ENCODE measurements around the gene LYSMD3.
"Not testable (repeated sequence)": the region's sequence is repeated elsewhere in the genome, so short reads cannot be mapped to it uniquely, and the experiment has no call there.

LYSMD3 gene

DNA sequence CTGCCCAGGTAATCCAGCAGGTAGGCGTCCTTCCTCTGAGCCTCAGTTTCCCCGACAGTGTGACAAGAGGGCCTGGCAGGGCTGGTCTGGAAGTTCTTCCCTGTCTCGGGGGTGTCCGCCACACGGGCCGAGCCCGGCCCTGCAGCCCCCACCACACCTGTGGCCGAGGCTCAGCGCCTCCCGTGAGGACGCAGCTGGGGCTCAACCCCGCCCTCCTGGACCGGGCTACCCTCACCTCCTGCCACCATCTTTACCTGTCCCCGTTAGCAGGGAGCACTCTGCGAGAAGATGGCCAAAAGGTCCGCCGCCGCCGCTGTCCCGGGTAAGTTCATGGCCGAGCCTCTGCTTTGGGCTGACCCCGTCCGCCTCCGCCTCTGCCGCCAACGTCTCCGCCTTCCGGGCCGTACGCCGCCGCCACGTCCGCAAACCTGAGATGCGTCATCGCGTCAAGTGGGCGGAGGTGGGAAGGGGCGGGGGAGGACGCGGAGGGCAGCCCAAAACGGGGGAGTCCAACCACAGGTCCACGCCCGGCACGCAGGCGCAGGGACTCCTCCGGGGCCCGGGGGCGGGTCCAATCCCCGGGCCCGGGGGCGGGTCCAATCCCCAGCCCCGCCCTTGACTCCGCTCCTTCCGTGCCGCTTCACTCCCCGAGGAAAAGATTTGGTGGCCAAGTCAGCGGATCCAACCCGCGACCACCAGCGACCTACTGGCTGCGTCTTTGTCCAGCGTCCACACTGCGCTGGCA, at the start of gene LYSMD3:
TSS of gene LYSMD3 (minus strand) at position 391 of the 745 bp plus-strand sequence. CDS start 4,295 bp downstream, outside the sequence.
- in situ Hi-C loops (cut with HindIII; ENCODE audit: low sequenced_read_pairs) = no loop called here

DNA sequence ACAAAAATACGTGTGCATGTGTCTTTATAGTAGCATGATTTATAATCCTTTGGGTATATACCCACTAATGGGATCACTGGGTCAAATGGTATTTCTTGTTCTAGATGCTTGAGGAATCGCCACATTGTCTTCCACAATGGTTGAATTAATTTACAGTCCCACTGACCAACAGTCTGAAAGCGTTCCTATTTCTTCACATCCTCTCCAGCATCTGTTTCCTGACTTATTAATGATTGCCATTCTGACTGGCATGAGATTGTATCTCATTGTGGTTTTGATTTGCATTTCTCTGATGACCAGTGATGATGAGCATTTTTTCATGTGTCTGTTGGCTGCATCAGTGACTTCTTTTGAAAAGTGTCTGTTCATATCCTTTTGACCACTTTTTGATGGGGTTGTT, 47.2 kb upstream of the LYSMD3 start:
- in situ Hi-C loops (cut with HindIII; ENCODE audit: low sequenced_read_pairs) = not testable (repeated sequence)

DNA sequence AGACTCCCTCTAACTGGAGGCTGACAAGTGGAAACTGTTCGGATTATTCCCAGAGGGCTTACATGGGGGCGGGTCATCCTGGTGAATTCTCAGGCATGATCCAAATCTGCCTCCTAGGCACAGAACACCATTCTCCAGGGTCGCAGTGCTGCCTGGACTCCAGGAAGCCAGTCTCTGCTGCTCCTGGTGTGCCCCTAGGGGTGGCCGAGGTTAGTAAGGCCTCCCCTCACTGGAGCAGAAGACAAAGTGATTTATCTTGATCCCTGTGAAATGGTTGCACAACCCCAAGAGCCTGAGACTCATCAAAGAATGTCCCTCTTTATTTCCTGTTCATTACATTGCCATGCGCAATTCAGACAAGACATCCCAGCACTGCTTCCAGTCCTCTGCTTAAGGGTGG, 46.3 kb upstream of the LYSMD3 start:
- in situ Hi-C loops (cut with HindIII; ENCODE audit: low sequenced_read_pairs) = no loop called here

DNA sequence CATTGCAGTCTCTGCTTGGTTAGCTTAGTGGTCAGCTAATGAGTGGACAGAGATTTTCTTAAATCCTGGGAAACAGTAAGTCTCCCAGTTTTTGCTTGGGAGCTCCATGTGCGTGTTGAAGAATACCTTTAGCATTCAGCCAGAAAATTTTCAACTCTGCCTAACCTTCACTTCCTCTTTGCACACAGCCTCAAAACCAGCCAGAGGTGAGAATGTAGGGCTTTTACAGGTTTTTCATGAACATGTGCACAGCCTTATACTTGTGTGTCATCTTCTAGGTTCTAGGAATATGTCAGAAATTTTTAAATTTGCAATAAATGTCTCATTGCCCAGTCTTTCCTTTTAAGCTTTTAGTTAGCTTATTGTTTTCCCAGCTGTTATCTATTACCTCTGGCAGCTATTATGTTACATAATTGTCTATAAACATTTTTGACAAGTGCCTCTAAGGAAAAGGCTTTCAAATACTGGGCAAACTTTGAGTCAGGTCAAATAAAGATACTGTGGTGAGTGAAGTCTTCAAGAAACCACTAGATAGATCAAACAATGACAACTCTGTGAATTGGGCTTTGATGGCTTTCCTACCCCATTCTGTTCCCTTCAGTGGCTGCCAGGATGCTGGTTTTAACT, 41.9 kb upstream of the LYSMD3 start:
- in situ Hi-C loops (cut with HindIII; ENCODE audit: low sequenced_read_pairs) = no loop called here

DNA sequence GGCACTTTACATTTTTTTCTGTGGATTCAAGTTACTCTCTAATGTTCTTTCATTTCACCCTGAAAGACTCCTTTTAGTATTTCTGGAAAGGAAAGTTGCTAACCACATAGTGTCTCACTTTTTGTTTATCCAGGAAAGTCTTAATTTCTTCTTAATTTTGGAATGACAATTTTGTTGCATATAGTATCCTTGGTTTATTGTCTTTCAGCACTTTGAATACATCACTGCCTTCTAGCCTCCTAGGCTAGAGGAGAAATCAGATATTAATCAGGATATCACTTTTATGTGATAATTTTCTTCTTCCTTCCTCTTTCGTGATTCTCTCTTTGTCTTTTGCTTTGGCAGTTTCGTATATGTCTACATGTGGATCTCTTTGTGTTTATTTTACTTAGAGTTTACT, 40.6 kb upstream of the LYSMD3 start:
- in situ Hi-C loops (cut with HindIII; ENCODE audit: low sequenced_read_pairs) = no loop called here

DNA sequence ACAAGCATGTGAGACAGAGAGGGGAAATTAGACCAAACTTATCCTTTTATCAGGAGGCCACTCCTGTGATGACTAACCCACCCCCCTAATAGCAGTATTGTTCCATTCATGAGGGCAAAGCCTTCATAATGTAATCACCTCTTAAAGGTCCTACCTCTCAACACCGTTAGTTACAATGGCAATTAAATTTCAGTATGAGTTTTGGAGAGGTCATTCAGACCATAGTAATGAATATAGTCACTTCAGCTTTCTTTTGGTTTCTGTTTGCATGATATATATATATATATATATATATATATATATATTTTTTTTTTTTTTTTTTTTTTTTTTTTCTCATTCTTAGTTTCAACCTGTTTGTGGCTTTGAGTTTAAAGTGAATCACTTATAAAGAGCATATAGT, 39.7 kb upstream of the LYSMD3 start:
- in situ Hi-C loops (cut with HindIII; ENCODE audit: low sequenced_read_pairs) = no loop called here

DNA sequence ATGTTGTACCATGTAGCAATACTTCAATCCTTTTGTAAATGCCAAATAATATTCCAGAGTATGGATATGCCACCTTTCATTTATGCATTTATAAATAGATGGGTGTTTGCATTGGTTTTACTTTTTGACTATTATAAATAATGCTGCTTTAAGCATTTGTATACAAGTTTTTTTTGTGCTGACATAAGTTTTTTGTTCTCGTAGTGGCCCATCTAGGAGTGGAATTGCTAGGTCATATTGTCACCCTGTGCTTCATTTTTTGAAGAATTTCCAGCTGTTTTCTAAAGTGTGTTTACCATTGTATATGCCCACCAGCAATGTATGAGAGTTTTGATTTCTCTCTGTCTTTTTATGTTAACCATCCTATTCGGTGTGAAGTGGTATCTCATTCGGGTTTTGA, 36.1 kb upstream of the LYSMD3 start:
- in situ Hi-C loops (cut with HindIII; ENCODE audit: low sequenced_read_pairs) = no loop called here

DNA sequence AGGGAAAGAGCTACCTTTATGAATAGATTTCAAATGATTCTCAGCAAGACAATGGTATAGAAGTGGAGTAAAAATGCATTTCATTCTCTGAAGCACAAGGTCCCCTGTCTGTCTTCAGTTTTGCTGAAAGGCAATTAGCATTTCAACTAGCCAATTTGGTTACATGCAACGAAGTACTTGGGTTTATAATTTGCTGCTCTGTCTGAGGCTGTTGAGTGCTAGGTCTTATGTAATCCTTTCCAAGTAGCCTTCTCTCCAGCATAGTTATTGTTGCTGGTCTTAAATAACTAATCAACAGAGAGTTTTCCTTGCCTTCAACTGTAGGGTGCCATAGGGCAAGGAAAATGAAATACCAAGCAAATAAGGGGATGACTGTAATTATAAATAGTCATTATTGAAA, 33.7 kb upstream of the LYSMD3 start:
- in situ Hi-C loops (cut with HindIII; ENCODE audit: low sequenced_read_pairs) = no loop called here

DNA sequence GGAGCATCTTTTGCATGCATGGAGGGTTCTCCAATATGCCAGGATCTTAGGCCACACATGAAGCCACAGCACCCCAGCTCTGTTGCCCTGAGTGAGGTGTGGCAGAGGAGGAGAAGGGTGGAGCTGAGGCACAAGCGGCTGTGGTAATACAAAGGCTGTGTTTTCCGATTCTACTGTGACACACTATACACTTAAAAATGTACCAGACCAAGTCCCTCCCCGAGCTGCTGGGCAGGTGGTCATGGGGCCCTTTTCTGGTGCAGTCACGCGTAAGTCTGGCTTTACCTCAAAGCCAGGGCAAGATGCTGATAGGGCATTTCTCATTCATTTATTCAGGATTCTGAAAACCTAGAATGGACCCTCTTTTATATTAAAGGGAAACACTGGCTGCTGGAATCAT, 33.0 kb upstream of the LYSMD3 start:
- in situ Hi-C loops (cut with HindIII; ENCODE audit: low sequenced_read_pairs) = no loop called here

DNA sequence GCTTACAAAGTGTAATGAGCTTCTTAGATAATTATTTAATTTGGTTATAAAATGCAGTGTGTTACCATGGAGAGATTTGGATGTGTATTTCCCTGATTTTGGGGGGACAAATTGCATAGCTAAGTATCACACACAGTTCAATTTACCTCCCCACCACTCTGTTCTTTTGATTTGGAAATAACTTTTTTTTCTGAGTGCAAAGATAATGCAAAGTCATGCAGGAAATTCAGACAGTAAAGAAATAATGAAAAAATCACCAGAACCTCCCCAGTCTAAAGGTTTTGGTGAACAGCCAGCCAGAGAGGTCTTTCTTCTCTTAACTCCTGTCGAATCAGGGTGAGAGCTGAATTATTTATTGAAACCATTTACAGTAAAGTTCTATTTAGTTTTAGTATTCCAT, 32.4 kb upstream of the LYSMD3 start:
- in situ Hi-C loops (cut with HindIII; ENCODE audit: low sequenced_read_pairs) = no loop called here

DNA sequence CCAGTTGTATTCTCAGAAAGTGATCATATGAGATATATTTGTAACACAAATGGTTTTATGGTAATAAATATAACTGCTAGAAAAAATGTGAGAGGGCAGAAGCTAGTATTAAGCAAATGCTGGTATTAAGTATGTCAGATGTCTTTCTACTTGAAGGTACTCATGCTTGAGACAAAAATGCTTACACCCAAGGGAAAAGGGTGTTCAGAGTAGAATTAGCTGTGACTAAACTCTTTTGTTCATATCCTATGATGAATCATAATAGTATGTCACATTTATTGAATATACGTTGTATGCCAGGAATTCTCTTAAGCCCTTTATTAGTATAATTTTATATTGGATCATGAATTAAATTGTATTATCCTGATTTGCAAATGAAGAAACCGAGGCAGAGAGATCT, 31.4 kb upstream of the LYSMD3 start:
- in situ Hi-C loops (cut with HindIII; ENCODE audit: low sequenced_read_pairs) = no loop called here

DNA sequence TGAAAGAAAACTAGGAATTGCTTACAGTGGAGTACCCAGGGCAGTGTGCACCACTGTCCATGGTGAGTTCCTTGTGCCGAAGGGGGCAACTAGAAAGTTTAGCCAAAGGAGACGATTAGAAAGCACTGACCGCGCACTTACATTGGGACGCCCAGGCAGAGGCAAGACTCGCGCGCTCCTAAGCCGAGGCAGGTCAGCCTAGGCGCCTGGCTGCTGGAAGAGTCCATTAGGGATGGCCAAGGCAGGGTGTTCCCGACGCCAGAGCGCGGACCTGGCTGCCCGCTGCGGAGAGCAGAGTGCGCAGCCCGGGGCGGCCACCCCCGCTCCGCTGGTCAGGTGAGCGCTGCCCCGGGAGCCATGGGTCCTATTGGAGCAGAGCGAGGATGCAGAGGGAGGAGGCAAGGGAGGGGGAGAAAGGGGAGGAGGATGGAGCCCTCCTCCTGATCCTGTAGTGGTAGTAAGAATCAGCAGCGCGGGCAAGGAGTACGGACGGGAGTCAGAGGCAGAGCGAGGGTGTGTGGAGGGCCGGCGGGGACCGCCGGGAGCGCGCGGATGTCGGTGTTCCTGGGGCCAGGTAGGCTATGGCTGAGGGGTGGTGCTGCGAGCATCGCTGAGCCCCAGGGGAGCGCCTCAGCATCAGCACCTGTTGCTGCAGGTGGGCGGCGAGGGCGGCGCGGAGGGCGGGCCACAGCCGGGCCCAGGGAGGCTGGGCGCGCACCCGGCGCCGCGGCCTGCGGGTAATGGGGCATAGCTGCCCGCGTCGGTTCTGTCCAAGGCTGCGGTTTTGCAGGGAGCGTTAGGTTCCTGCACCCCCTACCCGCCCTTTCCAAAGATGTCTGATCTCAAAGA, 29.2 kb upstream of the LYSMD3 start, which contains the start of gene ADGRV1:
TSS of gene ADGRV1 (plus strand) at position 454 of the 849 bp plus-strand sequence. CDS start at position 553, 99 bp downstream.
- in situ Hi-C loops (cut with HindIII; ENCODE audit: low sequenced_read_pairs) = no loop called here

DNA sequence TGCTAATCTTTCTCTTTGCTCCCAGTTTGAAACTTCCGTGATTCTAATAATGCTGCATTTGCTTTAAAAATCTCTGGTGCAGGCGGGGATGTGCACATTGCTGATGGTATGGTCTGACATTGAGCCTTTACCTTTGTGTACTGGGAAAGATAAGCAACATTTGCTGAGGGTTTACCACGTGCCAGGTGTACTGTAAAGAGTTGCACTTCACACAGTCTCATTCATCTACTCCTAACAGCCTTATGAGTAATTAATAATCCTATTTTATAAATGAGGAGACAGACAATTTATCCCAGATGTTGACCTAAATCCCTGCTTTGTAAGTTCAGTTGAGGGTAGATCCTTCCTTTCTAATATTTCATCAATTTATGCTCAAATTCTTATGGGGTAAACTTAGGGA, 28.5 kb upstream of the LYSMD3 start:
- in situ Hi-C loops (cut with HindIII; ENCODE audit: low sequenced_read_pairs) = no loop called here

DNA sequence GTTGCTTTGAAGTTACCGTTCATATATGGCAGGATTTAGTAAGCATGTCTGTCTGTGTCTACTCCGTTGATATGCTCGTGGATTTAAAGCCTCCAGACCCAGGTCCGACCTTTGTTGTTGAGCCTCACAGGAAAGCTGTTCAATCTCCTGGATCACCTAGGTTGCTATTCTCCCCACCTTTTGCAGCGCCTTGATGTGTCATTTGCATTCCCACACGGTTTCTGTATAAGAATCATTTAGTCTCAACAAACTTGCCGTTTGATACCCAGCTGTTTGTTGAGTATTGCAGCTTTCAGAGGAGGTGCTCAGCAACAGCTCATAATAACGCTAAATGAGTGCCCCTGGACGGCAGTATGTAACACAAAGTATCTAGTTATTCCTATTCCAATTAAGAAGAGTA, 28.0 kb upstream of the LYSMD3 start:
- in situ Hi-C loops (cut with HindIII; ENCODE audit: low sequenced_read_pairs) = no loop called here

DNA sequence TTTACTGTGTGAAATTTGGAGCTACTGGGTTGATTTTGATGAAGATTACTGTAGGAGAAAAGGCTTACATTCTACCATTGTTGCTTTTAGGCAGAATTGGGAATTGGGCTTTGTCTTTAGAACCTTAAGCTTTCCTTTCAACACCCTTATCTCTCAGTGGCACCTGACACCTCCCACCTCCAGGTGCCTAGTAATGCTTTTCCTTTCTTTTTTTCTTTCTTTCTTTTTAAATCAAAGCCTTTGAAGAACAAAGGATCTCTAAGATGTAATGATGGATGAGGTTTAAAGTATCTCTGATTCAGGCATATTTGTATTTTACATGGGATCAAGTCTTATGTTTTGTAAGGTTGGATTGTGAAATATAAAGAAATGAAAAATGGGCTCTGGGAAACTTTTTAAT, 26.3 kb upstream of the LYSMD3 start:
- in situ Hi-C loops (cut with HindIII; ENCODE audit: low sequenced_read_pairs) = no loop called here

DNA sequence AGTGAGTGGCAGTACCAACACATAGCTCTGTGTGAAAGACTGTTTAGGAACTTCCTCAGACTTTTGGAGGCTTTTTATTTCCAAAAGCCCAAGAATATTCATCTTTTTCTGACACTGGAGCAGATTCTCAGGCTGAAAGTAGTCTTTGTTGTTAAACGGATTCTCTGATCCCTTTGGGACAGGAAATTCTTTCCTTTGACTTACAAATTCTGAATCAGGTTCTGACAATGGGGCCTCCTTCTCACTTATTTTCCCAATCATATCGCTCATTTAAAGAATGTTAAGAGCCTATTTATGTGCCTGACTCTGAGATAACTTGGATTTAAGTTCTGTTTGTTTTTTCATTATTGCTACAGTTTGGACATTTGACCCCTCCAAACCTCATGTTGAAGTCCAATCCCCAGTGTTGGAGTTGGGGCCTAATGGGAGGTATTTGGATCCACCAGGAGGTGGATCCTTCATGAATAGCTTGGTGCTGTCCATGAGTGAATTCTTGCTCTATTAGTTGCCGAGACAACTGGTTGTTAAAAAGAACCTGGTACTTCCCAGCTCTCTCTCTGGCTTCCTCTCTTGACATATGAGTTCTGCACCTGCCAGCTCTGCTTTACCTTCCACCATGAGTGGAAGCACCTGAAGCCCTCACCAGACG, 25.1 kb upstream of the LYSMD3 start:
- in situ Hi-C loops (cut with HindIII; ENCODE audit: low sequenced_read_pairs) = no loop called here

DNA sequence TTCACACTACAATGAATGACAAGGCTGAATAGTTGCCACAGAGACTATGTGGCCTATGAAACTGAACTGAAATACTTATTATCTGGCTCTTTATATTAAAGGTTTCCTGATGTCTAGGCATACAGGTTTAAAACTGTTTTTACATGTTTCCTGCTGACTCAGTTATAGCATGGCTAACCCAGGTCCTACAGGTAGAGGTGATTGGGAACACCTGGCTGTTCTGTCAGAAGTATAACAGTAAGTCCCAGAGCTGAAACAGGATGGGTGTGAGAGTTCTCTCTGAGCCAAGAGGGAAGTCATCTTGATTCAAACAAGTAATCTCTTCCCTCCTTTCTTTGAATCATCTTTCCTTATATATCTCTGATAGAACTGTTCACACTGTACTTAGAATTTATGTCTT, 24.3 kb upstream of the LYSMD3 start:
- in situ Hi-C loops (cut with HindIII; ENCODE audit: low sequenced_read_pairs) = no loop called here

DNA sequence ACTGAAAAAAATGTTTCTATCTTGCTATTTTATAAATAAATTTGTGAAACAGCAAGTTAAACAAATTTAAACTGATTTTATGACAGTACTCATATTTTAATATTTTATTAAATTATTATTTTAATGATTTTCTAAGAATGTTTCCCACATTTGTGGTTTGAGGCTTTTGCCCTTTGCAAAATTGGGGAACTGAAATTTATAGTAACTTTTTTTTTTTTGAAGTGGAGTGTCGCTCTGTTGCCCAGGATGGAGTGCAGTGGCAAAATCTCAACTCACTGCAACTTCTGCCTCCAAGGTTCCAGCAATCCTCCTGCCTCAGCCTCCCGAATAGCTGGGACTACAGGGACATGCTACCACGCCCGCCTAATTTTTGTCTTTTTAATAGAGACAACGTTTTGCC, 22.0 kb upstream of the LYSMD3 start:
- in situ Hi-C loops (cut with HindIII; ENCODE audit: low sequenced_read_pairs) = no loop called here

DNA sequence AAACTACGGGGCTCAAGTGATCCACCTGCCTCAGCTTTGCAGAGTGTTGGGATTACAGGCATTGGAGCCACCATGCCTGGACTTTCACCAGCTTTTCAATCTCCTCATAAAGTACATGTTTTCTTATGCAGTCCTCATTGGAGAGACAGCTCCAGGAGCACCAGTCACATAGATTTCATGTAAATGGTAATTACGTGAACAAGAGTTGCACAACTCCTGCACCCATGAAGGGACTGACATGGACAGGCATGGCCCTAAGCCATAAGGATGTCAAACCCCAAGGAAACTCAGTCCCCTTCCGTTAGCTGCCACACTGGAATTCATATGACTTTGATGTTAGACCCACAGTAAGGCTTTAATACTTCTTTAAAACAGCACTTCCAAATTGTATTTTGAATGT, 21.6 kb upstream of the LYSMD3 start:
- in situ Hi-C loops (cut with HindIII; ENCODE audit: low sequenced_read_pairs) = no loop called here

DNA sequence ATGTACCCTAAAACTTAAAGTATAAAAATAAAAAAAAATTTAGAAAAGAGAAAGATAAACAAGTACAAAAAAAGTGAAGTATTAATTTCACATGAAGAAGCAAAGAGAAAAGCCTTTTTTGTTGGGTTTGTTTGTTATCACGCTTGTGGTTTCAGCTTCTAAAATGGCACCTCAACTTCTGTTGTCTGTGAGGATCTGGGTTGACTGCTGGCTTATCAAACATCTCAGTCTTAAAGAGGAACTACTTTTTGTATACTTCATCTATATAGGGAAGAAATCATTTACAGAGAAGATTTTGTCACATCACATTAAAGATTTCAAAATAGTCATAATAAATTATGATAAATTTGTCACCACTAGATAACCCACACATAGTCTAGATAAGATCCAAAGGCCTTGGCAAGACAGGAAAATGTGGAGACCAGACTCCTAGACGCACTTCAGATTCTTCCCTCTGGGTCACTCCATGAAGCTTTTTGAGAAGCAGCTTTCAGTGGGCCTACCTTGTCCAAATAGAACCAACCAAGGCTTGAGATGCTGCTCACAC, 20.4 kb upstream of the LYSMD3 start:
- in situ Hi-C loops (cut with HindIII; ENCODE audit: low sequenced_read_pairs) = no loop called here

DNA sequence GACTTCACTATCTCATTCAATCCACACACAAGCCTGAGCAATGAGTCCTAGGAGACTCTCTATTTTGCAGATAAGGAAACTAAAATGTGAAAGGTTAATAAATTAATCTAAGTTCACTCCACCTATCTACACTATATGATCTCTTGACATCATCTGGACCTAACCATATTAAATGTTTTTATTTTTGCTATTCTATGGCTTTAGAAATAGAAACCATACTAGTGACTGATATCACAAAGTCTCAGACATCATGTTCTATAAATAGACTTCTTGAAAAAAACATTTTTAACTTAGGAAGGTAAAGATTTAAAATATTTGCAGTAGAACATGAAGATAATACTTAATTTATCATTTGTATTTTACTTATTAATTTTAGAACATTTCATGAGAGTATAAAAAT, 19.8 kb upstream of the LYSMD3 start:
- in situ Hi-C loops (cut with HindIII; ENCODE audit: low sequenced_read_pairs) = no loop called here

Measured in DLD1 (cell line).